SK-N-MC (cell line): ENCODE data around the gene ARIH1.
"Not testable (repeated sequence)": the region's sequence is repeated elsewhere in the genome, so short reads cannot be mapped to it uniquely, and the experiment has no call there.

Experiments used
- EZH2 ChIP-seq: fragments of 200-600 bp; sonication (generic); IDR thresholded peaks from one replicate; pipeline ENCODE4 v1.6.1; 2017; ENCODE audit warnings: antibody characterized with exemption
- POLR2AphosphoS5 ChIP-seq: IDR thresholded peaks from 2 replicates; pipeline ENCODE4 v1.6.1; 2012; ENCODE audit warnings: mild to moderate bottlenecking, low read depth, low read length, borderline replicate concordance

GRCh38 chr15:72608084-72608483 lies 134.0 kb downstream of the ARIH1 start:
- TF ChIP-seq EZH2, POLR2AphosphoS5: not testable (repeated sequence)
